Tibial artery (tissue), 4 donors: ENCODE measurements around the gene FRAT1.
A peak's percentile ranks its signal among the peaks of the same experiment; 100 is the strongest.
"Not testable (repeated sequence)": the region's sequence is repeated elsewhere in the genome, so short reads cannot be mapped to it uniquely, and the experiment has no call there.

Experiments
- DNase-seq, 2 donors: peaks; one replicate each; pipeline ENCODE4 v3.0.0-alpha.2; 2019
- H3K27ac ChIP-seq, 2 donors: fragments of 200-600 bp; sonication (generic) in 1 of 2; 1 replicate in 1 of 2; 2 replicates in 1 of 2; pipeline ENCODE4 v1.5.1; 2018 to 2019; ENCODE audit warnings: mild to moderate bottlenecking in 1 of 2
- H3K27me3 ChIP-seq, 2 donors: fragments of 200-600 bp; sonication (generic) in 1 of 2; one replicate each; pipeline versions ENCODE4 v1.5.1 to v1.6.0; 2016 to 2019
- H3K36me3 ChIP-seq, 3 donors: fragments of 200-600 bp; sonication (generic) in 2 of 3; one replicate each; pipeline ENCODE4 v1.5.1; 2016 to 2019; ENCODE audit warnings: mild to moderate bottlenecking in 2 of 3
- H3K4me1 ChIP-seq, 4 donors: fragments of 200-600 bp; sonication (generic) in 2 of 4; 1 replicate in 3 of 4; 2 replicates in 1 of 4; pipeline ENCODE4 v1.5.1; 2016 to 2019
- H3K4me3 ChIP-seq, 2 donors: fragments of 200-600 bp; sonication (generic) in 1 of 2; 1 replicate in 1 of 2; 2 replicates in 1 of 2; pipeline ENCODE4 v1.5.1; 2018 to 2019; ENCODE audit warnings: mild to moderate bottlenecking in 2 of 2
- H3K9me3 ChIP-seq, 3 donors: fragments of 200-600 bp; sonication (generic) in 1 of 3; one replicate each; pipeline ENCODE4 v1.5.1; 2016 to 2019
- CTCF ChIP-seq, 2 experiments: fragments of 200-600 bp in 1 of 2; fragments of 450-650 bp in 1 of 2; IDR thresholded peaks; one replicate each; pipeline ENCODE4 v1.5.1; 2017 to 2019; ENCODE audit warnings: antibody characterized with exemption in 2 of 2, mild to moderate bottlenecking in 1 of 2, moderate library complexity in 1 of 2
- intact Hi-C: fragments of 100-400 bp; cut with DNase I; formaldehyde crosslinking; loops from one replicate; pipeline ENCODE4 v1.15.0; 2023; ENCODE audit warnings: low total_unique reads

Gene FRAT1

GRCh38 chr10:97278491-97278989, 40.5 kb upstream of the FRAT1 start:
- Histone ChIP-seq H3K9me3 (no peaks in the 10 kb centered on the region), H3K4me3 (no peak overlapping the region), H3K36me3 (no peaks in the 10 kb centered on the region), H3K4me1 (peaks cover 0 to 26% (median 20%) of the 10 kb centered on the region in 4 donors), H3K27me3 (no peaks in the 10 kb centered on the region), H3K27ac (peak overlapping the region in 1 of 2 donors; percentile 14)
- intact Hi-C loops, result loop anchor here (10.0 kb wide), 1 partner anchor 76 kb away; no protein-coding TSS in a partner anchor
- no peak for DNase-seq
- TF ChIP-seq CTCF (IDR thresholded peaks at IDR 0.05), result peak; percentile 55 to 73

GRCh38 chr10:97279121-97279815, 39.8 kb upstream of the FRAT1 start:
- Histone ChIP-seq H3K27ac (peak overlapping the region in 1 of 2 donors; percentile 14), H3K9me3 (no peaks in the 10 kb centered on the region), H3K36me3 (no peaks in the 10 kb centered on the region), H3K4me3 (no peak overlapping the region), H3K4me1 (peaks cover 0 to 26% (median 20%) of the 10 kb centered on the region in 4 donors), H3K27me3 (no peaks in the 10 kb centered on the region)
- intact Hi-C loops, result loop anchor here (10.0 kb wide), 1 partner anchor 76 kb away; no protein-coding TSS in a partner anchor
- no peak for TF ChIP-seq CTCF (IDR thresholded peaks at IDR 0.05)
- no peak for DNase-seq

GRCh38 chr10:97280783-97281182, 38.3 kb upstream of the FRAT1 start:
- intact Hi-C loops, result no loop called here
- H3K27me3 ChIP-seq, result no peaks in the 10 kb centered on the region
- TF ChIP-seq CTCF (IDR thresholded peaks at IDR 0.05), result no peak
- no peak overlapping the region for H3K4me3 ChIP-seq
- peaks cover 0 to 22% (median 18%) of the 10 kb centered on the region in 4 donors for H3K4me1 ChIP-seq
- DNase-seq, result no peak
- H3K9me3 ChIP-seq, result no peaks in the 10 kb centered on the region
- no peaks in the 10 kb centered on the region for H3K36me3 ChIP-seq
- no peak overlapping the region for H3K27ac ChIP-seq

- H3K27me3 ChIP-seq, H3K4me1 ChIP-seq, H3K4me3 ChIP-seq, DNase-seq, H3K27ac ChIP-seq, H3K9me3 ChIP-seq, H3K36me3 ChIP-seq: not testable (repeated sequence)
- intact Hi-C loops, result loop anchor here (5.0 kb wide), 1 partner anchor 42 kb away; the partner anchor contains the start of gene FRAT2
Measured at GRCh38 chr10:97290076-97290475, 29.0 kb upstream of the FRAT1 start.

DNA sequence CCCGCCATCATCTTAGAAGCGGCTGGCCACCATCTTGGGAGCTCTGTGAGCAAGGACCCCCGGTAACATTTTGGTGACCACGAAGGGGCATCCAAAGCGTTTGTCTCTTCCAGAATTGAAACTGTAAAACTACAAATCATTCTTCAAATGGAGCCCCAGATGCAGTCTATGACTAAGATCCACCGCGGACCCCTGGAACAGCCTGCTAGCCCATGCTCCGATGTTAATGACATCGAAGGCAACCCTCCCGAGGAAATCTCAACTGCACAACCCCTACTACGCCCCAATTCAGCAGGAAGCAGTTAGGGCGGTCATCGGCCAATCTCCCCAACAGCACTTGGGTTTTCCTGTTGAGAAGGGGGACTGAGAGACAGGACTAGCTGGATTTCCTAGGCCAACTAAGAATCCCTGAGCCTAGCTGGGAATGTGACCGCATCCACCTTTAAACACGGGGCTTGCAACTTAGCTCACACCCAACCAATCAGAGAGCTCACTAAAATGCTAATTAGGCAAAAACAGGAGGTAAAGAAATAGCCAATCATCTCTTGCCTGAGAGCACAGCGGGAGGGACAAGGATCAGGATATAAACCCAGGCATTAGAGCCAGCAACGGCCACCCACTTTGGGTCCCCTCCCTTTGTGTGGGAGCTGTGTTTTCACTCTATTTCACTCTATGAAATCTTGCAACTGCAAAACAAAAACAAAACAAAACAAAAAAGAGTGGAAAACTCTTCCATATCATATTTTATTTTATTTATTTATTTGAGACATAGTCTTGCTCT, 28.3 kb upstream of the FRAT1 start:
- H3K4me3 ChIP-seq, H3K27ac ChIP-seq, H3K27me3 ChIP-seq, H3K36me3 ChIP-seq, H3K9me3 ChIP-seq, DNase-seq, H3K4me1 ChIP-seq: not testable (repeated sequence)
- intact Hi-C loops, result loop anchor here (5.0 kb wide), 1 partner anchor 42 kb away; the partner anchor contains the start of gene FRAT2

GRCh38 chr10:97291357-97292096, 27.5 kb upstream of the FRAT1 start:
- Histone ChIP-seq H3K36me3 (peaks cover 0 to 8% (median 0%) of the 10 kb centered on the region in 3 donors), H3K9me3 (no peaks in the 10 kb centered on the region), H3K27ac (peak overlapping the region; percentile 92 to 95), H3K4me1 (peaks cover 0 to 7% (median 2%) of the 10 kb centered on the region in 4 donors), H3K27me3 (no peaks in the 10 kb centered on the region), H3K4me3 (peak overlapping the region; percentile 76 to 95)
- TF ChIP-seq CTCF (IDR thresholded peaks at IDR 0.05), result no peak
- intact Hi-C loops, result loop anchor here (5.0 kb wide), 1 partner anchor 41 kb away; the partner anchor contains the start of gene FRAT2
- DNase-seq, result no peak
